Stimulated activated memory B cell treated with anti-CD40 and anti-IgM and Interleukin-4, amounts not matched to agents 10 μg/mL and 1 μg/mL and 100 μg/mL, for 72 hours (primary cell): ENCODE data around the gene GMNC.
"Not testable (repeated sequence)": the region's sequence is repeated elsewhere in the genome, so short reads cannot be mapped to it uniquely, and the experiment has no call there.

Experiments
- ATAC-seq: fragments of 150-1000 bp; cut with Tn5 transposase; 2 replicates; pipeline ENCODE4 v1.10.0; 2021
- H3K27ac Mint-ChIP-seq: one replicate; pipeline ENCODE4 v1.8.0; 2022; ENCODE audit warnings: mild to moderate bottlenecking, mixed read lengths
- H3K27me3 Mint-ChIP-seq: one replicate; pipeline ENCODE4 v1.8.0; 2022; ENCODE audit warnings: mixed read lengths
- H3K36me3 Mint-ChIP-seq: one replicate; pipeline ENCODE4 v1.8.0; 2022; ENCODE audit warnings: mixed read lengths
- H3K4me1 Mint-ChIP-seq: one replicate; pipeline ENCODE4 v1.8.0; 2022; ENCODE audit warnings: mixed read lengths
- H3K4me3 Mint-ChIP-seq: one replicate; pipeline ENCODE4 v1.8.0; 2022; ENCODE audit warnings: mild to moderate bottlenecking, moderate library complexity, mixed read lengths
- H3K9me3 Mint-ChIP-seq: one replicate; pipeline ENCODE4 v1.8.0; 2022; ENCODE audit warnings: mixed read lengths

GMNC gene

GRCh38 chr3:190862209-190863118, at the start of gene GMNC:
TSS of gene GMNC (minus strand) at chr3:190862694. CDS start at chr3:190862615, 79 bp downstream.
- no peak within 1 kb of the TSS for H3K27ac Mint-ChIP-seq

GRCh38 chr3:190911382-190911781, 48.9 kb upstream of the GMNC start:
- no peaks in the 10 kb centered on the region for H3K4me1 Mint-ChIP-seq
- no peaks in the 10 kb centered on the region for H3K36me3 Mint-ChIP-seq
- H3K9me3 Mint-ChIP-seq = peaks cover 4% of the 10 kb centered on the region
- no peak overlapping the region for H3K4me3 Mint-ChIP-seq
- no peak overlapping the region for H3K27ac Mint-ChIP-seq
- ATAC-seq = no peak
- H3K27me3 Mint-ChIP-seq = peaks cover 2% of the 10 kb centered on the region

More at GRCh38 chr3:190862209-190863118, at the start of gene GMNC:
- no peaks in the 10 kb centered on the region for H3K9me3 Mint-ChIP-seq
- peaks cover 7% of the 10 kb centered on the region for H3K4me1 Mint-ChIP-seq
- H3K4me3 Mint-ChIP-seq = peak within 1 kb of the TSS; percentile 72
- no peaks in the 10 kb centered on the region for H3K36me3 Mint-ChIP-seq
- ATAC-seq = peak; percentile 81
- H3K27me3 Mint-ChIP-seq = peaks cover 27% of the 10 kb centered on the region

GRCh38 chr3:190909908-190910307, 47.4 kb upstream of the GMNC start:
- Mint-ChIP-seq H3K4me1 (no peaks in the 10 kb centered on the region), H3K4me3 (no peak overlapping the region), H3K9me3 (peaks cover 8% of the 10 kb centered on the region)

GRCh38 chr3:190903156-190903555, 40.7 kb upstream of the GMNC start:
- Mint-ChIP-seq H3K4me3 (no peak overlapping the region), H3K9me3 (peaks cover 21% of the 10 kb centered on the region), H3K27ac (no peak overlapping the region), H3K36me3 (no peaks in the 10 kb centered on the region), H3K27me3 (no peaks in the 10 kb centered on the region), H3K4me1 (no peaks in the 10 kb centered on the region)
- ATAC-seq = no peak

More at GRCh38 chr3:190909908-190910307, 47.4 kb upstream of the GMNC start:
- no peaks in the 10 kb centered on the region for H3K36me3 Mint-ChIP-seq
- H3K27ac Mint-ChIP-seq = no peak overlapping the region
- no peak for ATAC-seq
- no peaks in the 10 kb centered on the region for H3K27me3 Mint-ChIP-seq

GRCh38 chr3:190902292-190902691, 39.8 kb upstream of the GMNC start:
- Mint-ChIP-seq H3K27me3 (no peaks in the 10 kb centered on the region), H3K27ac (no peak overlapping the region), H3K4me1 (no peaks in the 10 kb centered on the region), H3K4me3 (no peak overlapping the region), H3K9me3 (peaks cover 18% of the 10 kb centered on the region), H3K36me3 (no peaks in the 10 kb centered on the region)
- no peak for ATAC-seq

GRCh38 chr3:190892395-190892902, 30.0 kb upstream of the GMNC start:
- Mint-ChIP-seq H3K27me3 (peaks cover 19% of the 10 kb centered on the region), H3K9me3 (peaks cover 21% of the 10 kb centered on the region), H3K27ac (no peak overlapping the region), H3K36me3 (no peaks in the 10 kb centered on the region), H3K4me3 (no peak overlapping the region), H3K4me1 (no peaks in the 10 kb centered on the region)
- ATAC-seq = no peak

GRCh38 chr3:190886945-190887344, 24.5 kb upstream of the GMNC start:
- peaks cover 5% of the 10 kb centered on the region for H3K4me1 Mint-ChIP-seq
- ATAC-seq = no peak
- no peaks in the 10 kb centered on the region for H3K9me3 Mint-ChIP-seq
- H3K4me3 Mint-ChIP-seq = no peak overlapping the region
- H3K36me3 Mint-ChIP-seq = no peaks in the 10 kb centered on the region
- no peak overlapping the region for H3K27ac Mint-ChIP-seq
- peaks cover 41% of the 10 kb centered on the region for H3K27me3 Mint-ChIP-seq

GRCh38 chr3:190883973-190884832, 21.7 kb upstream of the GMNC start:
- no peaks in the 10 kb centered on the region for H3K9me3 Mint-ChIP-seq
- no peak overlapping the region for H3K4me3 Mint-ChIP-seq
- H3K4me1 Mint-ChIP-seq = peaks cover 5% of the 10 kb centered on the region
- H3K27ac Mint-ChIP-seq = no peak overlapping the region
- no peaks in the 10 kb centered on the region for H3K36me3 Mint-ChIP-seq
- no peak for ATAC-seq
- H3K27me3 Mint-ChIP-seq = peaks cover 31% of the 10 kb centered on the region

- Mint-ChIP-seq H3K4me3 (no peak overlapping the region), H3K27ac (no peak overlapping the region), H3K27me3 (peaks cover 28% of the 10 kb centered on the region), H3K36me3 (no peaks in the 10 kb centered on the region), H3K4me1 (peaks cover 5% of the 10 kb centered on the region), H3K9me3 (no peaks in the 10 kb centered on the region)
- ATAC-seq = no peak
These were observed 20.6 kb upstream of the GMNC start for GRCh38 chr3:190883141-190883540.

- H3K36me3 Mint-ChIP-seq = no peaks in the 10 kb centered on the region
- H3K9me3 Mint-ChIP-seq = no peaks in the 10 kb centered on the region
- H3K27ac Mint-ChIP-seq = no peak overlapping the region
- H3K4me3 Mint-ChIP-seq = no peak overlapping the region
- no peak for ATAC-seq
- no peaks in the 10 kb centered on the region for H3K27me3 Mint-ChIP-seq
- no peaks in the 10 kb centered on the region for H3K4me1 Mint-ChIP-seq
These were observed 15.4 kb upstream of the GMNC start for GRCh38 chr3:190877925-190878324.

GRCh38 chr3:190876433-190876832, 13.9 kb upstream of the GMNC start:
- H3K4me3 Mint-ChIP-seq, H3K36me3 Mint-ChIP-seq, H3K9me3 Mint-ChIP-seq, ATAC-seq, H3K27ac Mint-ChIP-seq, H3K27me3 Mint-ChIP-seq, H3K4me1 Mint-ChIP-seq: not testable (repeated sequence)

GRCh38 chr3:190875061-190875460, 12.6 kb upstream of the GMNC start:
- not testable (repeated sequence) for H3K27me3 Mint-ChIP-seq, H3K9me3 Mint-ChIP-seq, H3K36me3 Mint-ChIP-seq, ATAC-seq, H3K27ac Mint-ChIP-seq, H3K4me1 Mint-ChIP-seq, H3K4me3 Mint-ChIP-seq

- Mint-ChIP-seq H3K27me3 (peaks cover 8% of the 10 kb centered on the region), H3K36me3 (no peaks in the 10 kb centered on the region), H3K4me3 (no peak overlapping the region), H3K27ac (no peak overlapping the region), H3K9me3 (no peaks in the 10 kb centered on the region), H3K4me1 (no peaks in the 10 kb centered on the region)
- no peak for ATAC-seq
These were observed 7.6 kb upstream of the GMNC start for GRCh38 chr3:190870127-190870526.

GRCh38 chr3:190867071-190867470, 4.6 kb upstream of the GMNC start:
- no peak for ATAC-seq
- no peak overlapping the region for H3K27ac Mint-ChIP-seq
- no peaks in the 10 kb centered on the region for H3K9me3 Mint-ChIP-seq
- peaks cover 14% of the 10 kb centered on the region for H3K27me3 Mint-ChIP-seq
- no peaks in the 10 kb centered on the region for H3K36me3 Mint-ChIP-seq
- peaks cover 5% of the 10 kb centered on the region for H3K4me1 Mint-ChIP-seq
- H3K4me3 Mint-ChIP-seq = no peak overlapping the region

GRCh38 chr3:190865828-190866227, 3.3 kb upstream of the GMNC start:
- Mint-ChIP-seq H3K27me3 (peaks cover 27% of the 10 kb centered on the region), H3K4me1 (peaks cover 7% of the 10 kb centered on the region), H3K4me3 (no peak overlapping the region), H3K9me3 (no peaks in the 10 kb centered on the region), H3K36me3 (no peaks in the 10 kb centered on the region), H3K27ac (no peak overlapping the region)
- ATAC-seq = no peak
